Measurements from ENCODE around the gene ZDHHC19.
A peak's percentile ranks its signal among the peaks of the same experiment; 100 is the strongest.
"Not testable (repeated sequence)": the region's sequence is repeated elsewhere in the genome, so short reads cannot be mapped to it uniquely, and the experiment has no call there.

ZDHHC19 gene

GRCh38 chr3:196246612-196247308, 35.6 kb upstream of the ZDHHC19 start:
- H3K4me3 ChIP-seq (ENCODE audit: low read depth, low read length): no peak overlapping the region
- peak; percentile 89 for DNase-seq (ENCODE audit: low read depth)
- TF ChIP-seq MAX (IDR thresholded peaks at IDR 0.05; ENCODE audit: low read depth, low read length) (no peak), CTCF (IDR thresholded peaks at IDR 0.05; ENCODE audit: low read depth, low read length) (no peak)

- not testable (repeated sequence) for DNase-seq (ENCODE audit: low read depth); H3K4me3 ChIP-seq (ENCODE audit: low read depth, low read length)
These were observed 33.0 kb upstream of the ZDHHC19 start for GRCh38 chr3:196244166-196244565.

- H3K4me3 ChIP-seq (ENCODE audit: low read depth, low read length): no peak overlapping the region
- TF ChIP-seq MAX (IDR thresholded peaks at IDR 0.05; ENCODE audit: low read depth, low read length) (no peak), MYC (IDR thresholded peaks at IDR 0.05; ENCODE audit: low read depth, low read length) (no peak), CTCF (IDR thresholded peaks at IDR 0.05; ENCODE audit: low read depth, low read length) (no peak), POLR2A (IDR thresholded peaks at IDR 0.05; ENCODE audit: extremely low read depth, insufficient read length) (no peak)
- no peak for DNase-seq (ENCODE audit: low read depth)
These were observed 30.5 kb upstream of the ZDHHC19 start for GRCh38 chr3:196241704-196242103.

- H3K4me3 ChIP-seq (ENCODE audit: low read depth, low read length): no peak overlapping the region
- TF ChIP-seq POLR2A (IDR thresholded peaks at IDR 0.05; ENCODE audit: extremely low read depth, insufficient read length) (no peak), MYC (IDR thresholded peaks at IDR 0.05; ENCODE audit: low read depth, low read length) (no peak), CTCF (IDR thresholded peaks at IDR 0.05; ENCODE audit: low read depth, low read length) (no peak), MAX (IDR thresholded peaks at IDR 0.05; ENCODE audit: low read depth, low read length) (no peak)
- DNase-seq (ENCODE audit: low read depth): no peak
These were observed 29.2 kb upstream of the ZDHHC19 start for GRCh38 chr3:196240424-196240823.

GRCh38 chr3:196238612-196239560, 27.7 kb upstream of the ZDHHC19 start:
- no peak for TF ChIP-seq MYC (IDR thresholded peaks at IDR 0.05; ENCODE audit: low read depth, low read length)
- TF ChIP-seq CTCF (IDR thresholded peaks at IDR 0.05; ENCODE audit: low read depth, low read length): no peak
- no peak for TF ChIP-seq POLR2A (IDR thresholded peaks at IDR 0.05; ENCODE audit: extremely low read depth, insufficient read length)
- TF ChIP-seq MAX (IDR thresholded peaks at IDR 0.05; ENCODE audit: low read depth, low read length): no peak
- H3K4me3 ChIP-seq (ENCODE audit: low read depth, low read length): no peak overlapping the region
- no peak for DNase-seq (ENCODE audit: low read depth)

GRCh38 chr3:196237203-196237602, 26.0 kb upstream of the ZDHHC19 start:
- H3K4me3 ChIP-seq (ENCODE audit: low read depth, low read length): no peak overlapping the region
- no peak for TF ChIP-seq MAX (IDR thresholded peaks at IDR 0.05; ENCODE audit: low read depth, low read length)
- no peak for TF ChIP-seq MYC (IDR thresholded peaks at IDR 0.05; ENCODE audit: low read depth, low read length)
- TF ChIP-seq POLR2A (IDR thresholded peaks at IDR 0.05; ENCODE audit: extremely low read depth, insufficient read length): no peak
- no peak for TF ChIP-seq CTCF (IDR thresholded peaks at IDR 0.05; ENCODE audit: low read depth, low read length)
- DNase-seq (ENCODE audit: low read depth): peak; percentile 31

Data from NB4 (cell line).